NT2/D1 (cell line): ENCODE data around the gene TRABD2B.

ENCODE experiments used
- DNase-seq: peaks from one replicate; pipeline ENCODE4 v3.0.0-alpha.2; 2011; ENCODE audit warnings: low read depth, low spot score
- H3K27me3 ChIP-seq: 2 replicates; pipeline ENCODE4 v1.6.0; 2011; ENCODE audit warnings: mild to moderate bottlenecking; ENCODE audit not compliant: insufficient read length, insufficient read depth
- H3K36me3 ChIP-seq: 2 replicates; pipeline ENCODE4 v1.6.1; 2011; ENCODE audit warnings: mild to moderate bottlenecking, low read length, mixed read lengths; ENCODE audit not compliant: insufficient read depth, insufficient read length
- H3K4me1 ChIP-seq: 2 replicates; pipeline ENCODE4 v1.5.1; 2011; ENCODE audit not compliant: insufficient read depth, insufficient read length
- H3K4me3 ChIP-seq: 2 replicates; pipeline ENCODE4 v1.5.1; 2011; ENCODE audit warnings: low read depth; ENCODE audit not compliant: insufficient read length
- H3K9ac ChIP-seq: 2 replicates; pipeline ENCODE4 v1.6.0; 2011; ENCODE audit warnings: low read depth; ENCODE audit not compliant: insufficient read length
- H3K9me3 ChIP-seq: 2 replicates; pipeline ENCODE4 v1.5.1; 2011; ENCODE audit warnings: mild to moderate bottlenecking, low read length; ENCODE audit not compliant: insufficient read depth
- SUZ12 ChIP-seq: IDR thresholded peaks from 2 replicates; pipeline ENCODE4 v1.6.1; 2011; ENCODE audit not compliant: insufficient read length, insufficient read depth; ENCODE audit errors: extremely low read depth
- YY1 ChIP-seq: IDR thresholded peaks from 2 replicates; pipeline ENCODE4 v1.6.1; 2011; ENCODE audit not compliant: insufficient read length, insufficient read depth
- ZNF274 ChIP-seq: IDR thresholded peaks from 2 replicates; pipeline ENCODE4 v1.6.1; 2011; ENCODE audit warnings: mild to moderate bottlenecking, low read depth, low read length

The TRABD2B gene

DNA sequence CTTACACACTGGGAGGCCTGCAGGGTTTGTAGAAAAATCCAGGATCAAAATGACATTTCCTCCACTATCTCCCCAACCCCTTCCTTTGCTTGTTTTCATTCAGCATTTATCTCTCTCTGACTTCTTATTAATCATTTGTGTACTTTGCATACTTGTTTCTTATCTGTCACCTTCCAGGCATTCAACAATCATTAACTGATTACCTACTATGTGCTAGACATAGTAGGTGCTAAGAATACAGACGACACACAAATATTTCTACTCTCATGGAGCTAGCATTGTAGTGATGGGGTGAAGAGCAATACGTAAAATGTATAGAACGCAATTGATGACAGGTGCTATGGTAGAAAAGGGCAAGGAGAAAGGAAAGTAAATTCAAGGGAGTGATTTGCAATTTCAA lies 20.9 kb downstream of the TRABD2B start:
- no peak overlapping the region for H3K4me3 ChIP-seq
- no peak for TF ChIP-seq SUZ12
- DNase-seq: no peak

DNA sequence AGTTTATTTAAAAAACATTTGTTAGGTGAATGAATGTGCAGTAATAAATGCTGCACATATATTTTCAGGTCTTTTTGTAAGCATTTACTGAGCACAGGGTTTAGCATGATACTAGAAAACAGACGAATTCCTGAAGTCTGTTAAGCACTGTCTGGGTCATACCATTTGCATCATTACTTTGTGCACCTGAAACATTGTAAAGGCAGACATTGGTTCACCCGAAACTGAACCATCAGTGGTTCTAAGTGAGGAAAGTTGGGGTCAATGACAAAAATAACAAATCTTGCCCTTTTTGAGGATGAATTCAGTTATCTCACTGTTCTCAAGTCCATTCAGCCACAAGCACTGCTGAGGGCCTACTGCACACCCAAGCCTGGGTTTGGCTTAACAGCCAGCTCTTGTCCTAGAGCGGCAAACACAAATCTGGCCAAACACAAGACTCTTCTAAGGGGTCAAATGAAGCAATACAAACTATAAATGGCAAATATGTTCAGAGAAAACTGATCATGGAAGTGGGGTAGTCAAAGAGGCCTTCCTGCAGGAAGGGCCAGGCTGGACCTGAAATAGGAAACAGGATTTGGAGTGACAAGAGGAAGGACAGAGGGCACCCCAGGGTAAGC lies 21.8 kb downstream of the TRABD2B start:
- TF ChIP-seq YY1 (no peak), ZNF274 (no peak), SUZ12 (no peak)
- H3K27me3 ChIP-seq: peaks cover 5% of the 10 kb centered on the region
- no peaks in the 10 kb centered on the region for H3K36me3 ChIP-seq
- no peak overlapping the region for H3K9ac ChIP-seq
- H3K4me3 ChIP-seq: no peak overlapping the region
- no peak for DNase-seq
- H3K4me1 ChIP-seq: no peaks in the 10 kb centered on the region
- no peaks in the 10 kb centered on the region for H3K9me3 ChIP-seq

More for the DNA sequence above, 20.9 kb downstream of the TRABD2B start:
- Histone ChIP-seq H3K9me3 (no peaks in the 10 kb centered on the region), H3K4me1 (no peaks in the 10 kb centered on the region), H3K27me3 (peaks cover 9% of the 10 kb centered on the region), H3K36me3 (no peaks in the 10 kb centered on the region), H3K9ac (no peak overlapping the region)

DNA sequence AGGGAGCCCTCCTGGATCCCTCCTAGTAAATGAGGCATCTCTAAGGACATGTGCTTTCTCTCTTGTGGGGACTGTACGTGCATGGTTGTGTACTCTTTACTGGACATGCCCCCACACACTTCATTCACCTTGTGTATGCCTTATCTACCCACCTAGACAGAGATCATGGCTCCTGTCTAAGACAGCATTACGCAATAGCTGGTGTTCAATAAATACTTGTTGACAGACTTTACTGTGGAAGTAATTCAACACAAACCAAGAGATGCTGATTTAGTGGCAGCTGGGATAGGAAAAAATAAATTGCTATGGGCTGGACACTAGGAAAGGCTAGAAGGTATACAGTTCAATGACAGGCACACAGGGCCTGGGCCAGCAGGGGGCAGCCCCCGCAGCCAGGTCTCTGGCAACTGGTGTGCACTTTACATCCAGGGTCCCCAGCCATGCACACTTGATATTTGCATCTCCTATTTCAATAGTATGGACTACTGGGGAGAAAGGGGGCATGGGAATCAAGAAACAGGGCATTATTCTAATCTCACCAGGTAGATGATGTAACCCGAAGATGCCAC lies 24.2 kb downstream of the TRABD2B start:
- Histone ChIP-seq H3K4me3 (no peak overlapping the region), H3K36me3 (no peaks in the 10 kb centered on the region), H3K4me1 (no peaks in the 10 kb centered on the region), H3K27me3 (no peaks in the 10 kb centered on the region), H3K9me3 (no peaks in the 10 kb centered on the region), H3K9ac (no peak overlapping the region)
- no peak for TF ChIP-seq SUZ12
- TF ChIP-seq ZNF274: no peak
- TF ChIP-seq YY1: no peak
- no peak for DNase-seq

DNA sequence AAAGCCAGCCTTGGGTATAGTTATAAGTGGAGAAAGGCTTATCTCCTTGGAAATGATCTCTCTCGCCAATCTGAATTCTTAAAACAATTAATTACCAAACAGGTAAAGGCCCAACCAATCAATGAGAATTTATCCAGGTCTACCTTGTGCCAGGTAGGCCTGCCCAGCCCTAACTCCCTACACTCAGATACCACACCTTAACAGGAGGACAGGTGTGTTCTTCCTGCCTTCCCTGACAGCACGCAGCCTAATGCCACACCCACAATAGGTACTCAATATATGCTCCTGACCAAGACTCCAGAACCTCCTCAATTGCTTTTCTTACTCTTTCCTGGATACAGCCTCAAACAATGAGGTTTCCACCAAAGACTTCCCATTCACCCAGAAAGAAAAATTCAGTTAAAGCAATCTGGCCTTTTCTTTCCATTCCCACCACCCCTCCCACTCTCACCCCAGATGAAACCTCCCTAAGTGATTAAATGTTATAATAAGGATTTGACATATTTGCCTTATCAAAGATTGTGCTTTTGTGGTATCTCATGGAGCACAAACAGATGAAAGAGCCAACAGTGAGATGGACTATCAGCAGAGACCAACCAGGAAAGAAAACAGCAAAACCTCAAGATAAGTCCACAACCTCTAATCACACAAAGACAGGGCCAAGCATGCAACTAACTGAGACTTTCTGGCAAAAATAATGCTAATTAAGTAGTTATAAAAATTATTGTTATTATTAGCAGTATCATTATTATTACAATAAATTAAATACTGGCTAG lies 25.6 kb downstream of the TRABD2B start:
- no peak for DNase-seq
- Histone ChIP-seq H3K4me1 (no peaks in the 10 kb centered on the region), H3K36me3 (no peaks in the 10 kb centered on the region), H3K4me3 (no peak overlapping the region), H3K9ac (no peak overlapping the region), H3K27me3 (no peaks in the 10 kb centered on the region), H3K9me3 (no peaks in the 10 kb centered on the region)
- no peak for TF ChIP-seq ZNF274
- TF ChIP-seq YY1: no peak
- no peak for TF ChIP-seq SUZ12

DNA sequence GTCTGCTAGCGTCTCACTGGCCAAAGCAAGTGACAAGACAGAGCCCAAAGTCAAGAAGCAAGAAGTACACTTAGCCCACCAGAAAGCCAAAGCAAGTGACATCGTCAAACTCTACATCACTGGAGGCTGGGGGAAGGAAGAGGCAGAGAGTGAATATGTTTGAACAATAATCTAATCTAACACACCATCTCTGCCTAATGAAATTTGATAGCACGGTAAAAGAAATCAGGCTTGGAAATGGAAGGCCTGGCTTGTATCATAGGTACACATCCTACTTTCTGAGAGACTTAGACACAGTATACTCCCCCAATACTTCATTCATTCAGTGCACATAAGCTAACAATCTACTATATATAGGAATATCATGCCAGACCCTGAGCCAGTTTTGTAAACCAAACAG lies 26.3 kb downstream of the TRABD2B start:
- H3K9me3 ChIP-seq: no peaks in the 10 kb centered on the region

DNA sequence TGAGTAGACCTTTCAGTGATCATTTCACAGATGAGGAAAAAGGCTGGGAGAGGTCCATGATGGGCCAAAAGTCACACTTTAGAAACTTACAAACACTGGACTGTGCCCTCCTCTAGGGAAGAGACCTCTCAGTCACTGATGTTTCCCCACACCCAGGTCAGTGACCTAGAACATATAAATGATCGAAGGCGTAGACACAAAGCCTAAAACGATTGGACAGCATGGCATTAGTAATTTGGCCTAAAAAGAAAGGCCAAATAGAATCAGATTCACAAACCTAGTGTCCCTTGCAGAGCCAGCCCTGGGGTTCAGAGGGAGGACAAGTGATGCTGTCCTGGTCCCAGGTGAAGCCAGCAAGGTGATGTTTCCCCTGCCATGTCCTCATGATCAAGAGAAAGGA lies 27.7 kb downstream of the TRABD2B start:
- H3K36me3 ChIP-seq: no peaks in the 10 kb centered on the region
- no peaks in the 10 kb centered on the region for H3K27me3 ChIP-seq
- H3K9me3 ChIP-seq: no peaks in the 10 kb centered on the region

More for the DNA sequence above, 26.3 kb downstream of the TRABD2B start:
- DNase-seq: no peak
- Histone ChIP-seq H3K4me1 (no peaks in the 10 kb centered on the region), H3K27me3 (no peaks in the 10 kb centered on the region), H3K36me3 (no peaks in the 10 kb centered on the region), H3K9ac (no peak overlapping the region), H3K4me3 (no peak overlapping the region)
- no peak for TF ChIP-seq SUZ12
- TF ChIP-seq YY1: no peak
- TF ChIP-seq ZNF274: no peak

DNA sequence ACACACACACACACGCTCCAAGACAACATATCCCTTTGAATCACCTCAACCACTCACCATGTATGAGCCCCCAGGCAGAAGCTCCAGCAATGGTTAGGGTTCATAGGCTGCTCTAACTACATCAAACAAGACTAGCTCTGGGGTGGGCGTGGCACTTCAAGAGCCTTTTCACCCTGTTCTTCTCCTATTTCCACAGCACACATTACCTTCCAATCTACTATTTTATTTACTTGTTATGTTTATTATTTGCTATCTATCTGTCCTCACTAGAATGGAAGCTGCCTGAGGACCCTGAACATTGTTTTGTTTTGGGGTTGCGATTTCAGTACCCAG lies 28.7 kb downstream of the TRABD2B start:
- Histone ChIP-seq H3K9me3 (no peaks in the 10 kb centered on the region), H3K27me3 (no peaks in the 10 kb centered on the region), H3K36me3 (no peaks in the 10 kb centered on the region), H3K9ac (no peak overlapping the region), H3K4me3 (no peak overlapping the region), H3K4me1 (no peaks in the 10 kb centered on the region)
- TF ChIP-seq SUZ12: no peak
- no peak for TF ChIP-seq ZNF274
- no peak for TF ChIP-seq YY1
- DNase-seq: no peak

More for the DNA sequence above, 27.7 kb downstream of the TRABD2B start:
- TF ChIP-seq ZNF274: no peak
- TF ChIP-seq SUZ12: no peak
- TF ChIP-seq YY1: no peak
- DNase-seq: no peak
- Histone ChIP-seq H3K9ac (no peak overlapping the region), H3K4me3 (no peak overlapping the region), H3K4me1 (no peaks in the 10 kb centered on the region)
